ENCODE results near the gene ESAM. TPM values are rescaled to one million over a fixed set of nuclear protein-coding genes. Genes with fewer than 3 reads are reported as not detected.

Gene ESAM
- total RNA-seq, 1 experiment from 2014 or later: 0.92 TPM

DNA sequence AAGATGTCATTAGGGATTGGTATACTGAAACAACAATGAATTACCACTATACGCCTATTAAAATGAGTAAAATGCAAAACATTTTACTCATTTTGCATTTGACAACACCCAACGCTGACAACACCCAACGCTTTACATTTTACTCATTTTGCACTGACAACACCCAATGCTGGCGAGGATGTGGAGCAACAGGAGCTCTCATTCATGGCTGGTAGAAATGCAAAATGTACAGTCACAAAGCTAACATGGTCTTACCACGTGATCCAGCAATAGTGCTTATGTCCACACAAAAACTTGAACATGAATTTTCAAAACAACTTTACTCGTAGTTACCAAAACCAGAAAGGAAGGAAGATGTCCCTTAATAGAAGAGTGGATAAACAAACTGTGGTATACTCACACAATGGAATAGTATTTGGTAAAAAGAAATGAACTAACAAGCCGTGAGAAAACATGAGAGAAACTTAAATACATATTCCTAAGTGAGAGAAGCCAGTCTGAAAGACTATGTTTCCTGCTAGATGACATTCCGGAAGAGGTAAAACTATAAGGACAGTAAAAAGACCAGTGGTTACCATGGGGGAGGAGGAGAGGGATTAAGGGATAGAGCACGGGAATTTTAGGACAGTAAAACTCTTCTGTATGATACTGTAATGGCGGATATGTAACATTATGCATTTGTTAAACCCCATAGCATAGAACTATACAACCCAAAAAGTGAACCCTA, 49.5 kb upstream of the ESAM start:
- Histone ChIP-seq H3K56ac (ENCODE audit: insufficient read length, low read depth, low read length) (no peak overlapping the region), H2BK120ac (ENCODE audit: low read depth, low read length, poor library complexity, severe bottlenecking) (no peak overlapping the region), H4K20me1 (ENCODE audit: control insufficient read depth, insufficient read depth, insufficient read length) (no peaks in the 10 kb centered on the region), H3K9ac (ENCODE audit: extremely low read depth, insufficient read length, low read length) (no peak overlapping the region), H3K23ac (ENCODE audit: insufficient read length, low read depth, low read length) (no peak overlapping the region), H3K4me2 (ENCODE audit: insufficient read depth, insufficient read length, low read length) (no peak overlapping the region), H3T11ph (ENCODE audit: low read length) (no peak overlapping the region), H2BK5ac (ENCODE audit: insufficient read length, low read length) (no peak overlapping the region), H3K18ac (ENCODE audit: insufficient read length, low read depth, low read length) (no peak overlapping the region), H2BK15ac (ENCODE audit: low read depth, low read length) (no peak overlapping the region), H2BK12ac (ENCODE audit: insufficient read length, low read depth, low read length) (no peak overlapping the region), H4K8ac (replicated peaks; ENCODE audit: insufficient read length, low read depth, low read length) (no peak overlapping the region), H3K4ac (ENCODE audit: low read depth, low read length) (no peak overlapping the region), H3K14ac (ENCODE audit: insufficient read depth, low read length) (no peak overlapping the region), H3K23me2 (ENCODE audit: insufficient read length, low read depth, low read length, poor library complexity, severe bottlenecking) (no peaks in the 10 kb centered on the region), H3K4me1 (ENCODE audit: insufficient read depth, low read length) (no peaks in the 10 kb centered on the region), H3K79me1 (ENCODE audit: insufficient read depth, low read depth, low read length, poor library complexity, severe bottlenecking) (no peaks in the 10 kb centered on the region), H2AFZ (ENCODE audit: low read length) (no peak overlapping the region), H3K27ac (ENCODE audit: insufficient read length, low read depth, low read length) (no peak overlapping the region), H2BK20ac (ENCODE audit: low read depth, low read length, poor library complexity, severe bottlenecking) (no peak overlapping the region), H4K91ac (ENCODE audit: insufficient read length, low read depth, low read length) (no peak overlapping the region), H3K9me3 (ENCODE audit: control insufficient read depth, low read depth, low read length) (no peaks in the 10 kb centered on the region), H2AK5ac (ENCODE audit: insufficient read length, low read length) (no peak overlapping the region), H3K79me2 (ENCODE audit: insufficient read depth, low read length) (no peaks in the 10 kb centered on the region), H3K27me3 (ENCODE audit: insufficient read depth, low read length) (no peaks in the 10 kb centered on the region), H4K5ac (ENCODE audit: insufficient read length, low read depth, low read length) (no peak overlapping the region)
- no peaks in the 10 kb centered on the region for H3K9me3 Mint-ChIP-seq
- H3K36me3 Mint-ChIP-seq (ENCODE audit: insufficient read depth in 1 of 3, low read depth in 3 of 3): peaks cover 0 to 8% (median 0%) of the 10 kb centered on the region in 3 experiments; a peak in 2 of 7 replicates
- no peak overlapping the region for H3K27ac Mint-ChIP-seq
- no peaks in the 10 kb centered on the region for H3K4me1 Mint-ChIP-seq
- WGBS (ENCODE audit: extremely low coverage, insufficient read length, low lambda C conversion rate): no CpG with 5 or more reads among the region's 10 CpGs
- no peak overlapping the region for H3K4me3 Mint-ChIP-seq
- H3K27me3 Mint-ChIP-seq (ENCODE audit: low read depth): peaks cover 12% of the 10 kb centered on the region
- no peak for DNase-seq
- TF ChIP-seq, protein P1, sequence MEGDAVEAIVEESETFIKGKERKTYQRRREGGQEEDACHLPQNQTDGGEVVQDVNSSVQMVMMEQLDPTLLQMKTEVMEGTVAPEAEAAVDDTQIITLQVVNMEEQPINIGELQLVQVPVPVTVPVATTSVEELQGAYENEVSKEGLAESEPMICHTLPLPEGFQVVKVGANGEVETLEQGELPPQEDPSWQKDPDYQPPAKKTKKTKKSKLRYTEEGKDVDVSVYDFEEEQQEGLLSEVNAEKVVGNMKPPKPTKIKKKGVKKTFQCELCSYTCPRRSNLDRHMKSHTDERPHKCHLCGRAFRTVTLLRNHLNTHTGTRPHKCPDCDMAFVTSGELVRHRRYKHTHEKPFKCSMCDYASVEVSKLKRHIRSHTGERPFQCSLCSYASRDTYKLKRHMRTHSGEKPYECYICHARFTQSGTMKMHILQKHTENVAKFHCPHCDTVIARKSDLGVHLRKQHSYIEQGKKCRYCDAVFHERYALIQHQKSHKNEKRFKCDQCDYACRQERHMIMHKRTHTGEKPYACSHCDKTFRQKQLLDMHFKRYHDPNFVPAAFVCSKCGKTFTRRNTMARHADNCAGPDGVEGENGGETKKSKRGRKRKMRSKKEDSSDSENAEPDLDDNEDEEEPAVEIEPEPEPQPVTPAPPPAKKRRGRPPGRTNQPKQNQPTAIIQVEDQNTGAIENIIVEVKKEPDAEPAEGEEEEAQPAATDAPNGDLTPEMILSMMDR (conservative IDR thresholded peaks at IDR 0.05): no peak

Measured in H9 (cell line).